IMR-90 (cell line): ENCODE measurements around the gene ZNF610. TPM values are rescaled to one million over a fixed set of nuclear protein-coding genes. Genes with fewer than 3 reads are reported as not detected.
A peak's percentile ranks its signal among the peaks of the same experiment; 100 is the strongest.

Experiments
- ATAC-seq: fragments of 200-7000 bp; cut with Tn5 transposase; 2 replicates; pipeline ENCODE4 v1.9.1; 2020; ENCODE audit warnings: low read depth, mild to moderate bottlenecking, moderate library complexity
- BruUV-seq: library from RNA; stranded (reverse); fragments of 400-500 nt; replicated peaks from 2 replicates; lab custom pipeline; 2021; lab: Mats Ljungman, UMichigan
- CTCF ChIA-PET: fragments of 300-600 bp; formaldehyde crosslinking; extraction: SDS; loops from one replicate; lab custom pipeline; 2021; ENCODE audit warnings: antibody characterized with exemption; lab: Yijun Ruan, JAX
- POLR2A ChIA-PET: fragments of 300-600 bp; sonication (Branson Sonifier 250); formaldehyde crosslinking; loops from one replicate; lab custom pipeline; 2022; ENCODE audit warnings: antibody characterized with exemption; ENCODE audit not compliant: unreplicated experiment; lab: Charles Lee
- DNase-seq: peaks from one replicate; pipeline ENCODE4 v3.0.0; 2013
- H2AFZ ChIP-seq: replicated peaks from 2 replicates; pipeline ENCODE3; 2013; ENCODE audit warnings: low read length, mild to moderate bottlenecking; ENCODE audit not compliant: poor library complexity
- H2AK5ac ChIP-seq: 2 replicates; pipeline ENCODE4 v1.6.1; 2013; ENCODE audit warnings: low read depth, low read length, inconsistent platforms
- H2AK9ac ChIP-seq: replicated peaks from 2 replicates; pipeline ENCODE3; 2013; ENCODE audit warnings: mild to moderate bottlenecking, low read depth, low read length, moderate library complexity; ENCODE audit not compliant: poor library complexity
- H2BK120ac ChIP-seq: 2 replicates; pipeline ENCODE4 v1.6.1; 2013; ENCODE audit warnings: low read depth, low read length, inconsistent platforms
- H2BK15ac ChIP-seq: 3 replicates; pipeline ENCODE4 v1.6.1; 2013; ENCODE audit warnings: low read depth, low read length, inconsistent platforms
- H2BK20ac ChIP-seq: 2 replicates; pipeline ENCODE4 v1.6.1; 2013; ENCODE audit warnings: low read depth, mild to moderate bottlenecking, inconsistent platforms, low read length, moderate library complexity
- H2BK5ac ChIP-seq: 2 replicates; pipeline ENCODE4 v1.6.1; 2013; ENCODE audit warnings: mild to moderate bottlenecking, low read depth, low read length, inconsistent platforms; ENCODE audit not compliant: poor library complexity, severe bottlenecking
- H3K14ac ChIP-seq: replicated peaks from 2 replicates; pipeline ENCODE4 v1.6.1; 2013; ENCODE audit warnings: low read depth, low read length, inconsistent platforms
- H3K18ac ChIP-seq: 2 replicates; pipeline ENCODE4 v1.6.1; 2013; ENCODE audit warnings: low read depth, low read length, control low read depth
- H3K23ac ChIP-seq: 2 replicates; pipeline ENCODE4 v1.6.1; 2013; ENCODE audit warnings: low read depth, low read length, inconsistent platforms
- H3K27ac ChIP-seq: 2 replicates; pipeline ENCODE4 v1.5.1; 2013; ENCODE audit warnings: mild to moderate bottlenecking, control low read depth, low read length; ENCODE audit not compliant: insufficient read depth
- H3K27me3 ChIP-seq: 2 replicates; pipeline ENCODE4 v1.6.1; 2013; ENCODE audit warnings: low read length; ENCODE audit not compliant: control insufficient read depth, insufficient read depth
- H3K36me3 ChIP-seq: 2 replicates; pipeline ENCODE4 v1.6.1; 2013; ENCODE audit warnings: low read length, mixed read lengths; ENCODE audit not compliant: control insufficient read depth, insufficient read depth
- H3K4ac ChIP-seq: 2 replicates; pipeline ENCODE4 v1.6.1; 2013; ENCODE audit warnings: low read depth, low read length, inconsistent platforms
- H3K4me1 ChIP-seq: 2 replicates; pipeline ENCODE4 v1.6.1; 2013; ENCODE audit warnings: low read length, mixed read lengths; ENCODE audit not compliant: control insufficient read depth, insufficient read depth
- H3K4me2 ChIP-seq: 2 replicates; pipeline ENCODE4 v1.6.1; 2013; ENCODE audit warnings: low read depth, mild to moderate bottlenecking, control low read depth, low read length, moderate library complexity
- H3K4me3 ChIP-seq: 2 replicates; pipeline ENCODE4 v1.5.1; 2013; ENCODE audit warnings: low read depth, mild to moderate bottlenecking, control low read depth, low read length, moderate library complexity; ENCODE audit not compliant: insufficient read depth
- H3K56ac ChIP-seq: 2 replicates; pipeline ENCODE4 v1.6.1; 2013; ENCODE audit warnings: low read length, inconsistent platforms; ENCODE audit not compliant: insufficient read depth; ENCODE audit errors: extremely low read depth
- H3K79me1 ChIP-seq, 2 experiments: 2 replicates each; pipeline ENCODE4 v1.6.1; 2013; ENCODE audit warnings: low read length in 2 of 2, inconsistent platforms in 1 of 2, low read depth in 1 of 2
- H3K9ac ChIP-seq: 2 replicates; pipeline ENCODE4 v1.6.1; 2013; ENCODE audit warnings: low read depth, low read length, control low read depth
- H3K9me1 ChIP-seq: 2 replicates; pipeline ENCODE4 v1.6.1; 2013; ENCODE audit warnings: low read length, inconsistent platforms; ENCODE audit not compliant: insufficient read depth
- H3K9me3 ChIP-seq: 2 replicates; pipeline ENCODE4 v1.6.1; 2013; ENCODE audit warnings: low read length; ENCODE audit not compliant: control insufficient read depth, insufficient read depth
- H4K20me1 ChIP-seq: 2 replicates; pipeline ENCODE4 v1.6.1; 2013; ENCODE audit warnings: low read length, inconsistent platforms; ENCODE audit not compliant: insufficient read depth
- H4K5ac ChIP-seq: 2 replicates; pipeline ENCODE4 v1.6.1; 2013; ENCODE audit warnings: mild to moderate bottlenecking, low read depth, low read length, control low read depth
- H4K8ac ChIP-seq, 2 experiments: 2 replicates each; pipeline ENCODE4 v1.6.1; 2013; ENCODE audit warnings: low read depth in 2 of 2, low read length in 2 of 2, control low read depth in 1 of 2, inconsistent platforms in 1 of 2
- H4K91ac ChIP-seq: 2 replicates; pipeline ENCODE4 v1.6.1; 2013; ENCODE audit warnings: low read depth, low read length, inconsistent platforms; ENCODE audit not compliant: insufficient read depth
- CTCF ChIP-seq: conservative IDR thresholded peaks from 2 replicates; pipeline ENCODE4 v1.5.1; 2012; ENCODE audit warnings: mild to moderate bottlenecking, low read depth, low read length, improper control_type of control experiment
- ELK1 ChIP-seq: fragments of 150-350 bp; IDR thresholded peaks from 2 replicates; pipeline ENCODE4 v1.6.1; 2016; ENCODE audit warnings: low read depth, mild to moderate bottlenecking, low read length, moderate library complexity, borderline replicate concordance
- FOS ChIP-seq: fragments of 150-350 bp; IDR thresholded peaks from 2 replicates; pipeline ENCODE4 v1.6.1; 2016; ENCODE audit warnings: low read depth, low read length
- MAZ ChIP-seq: IDR thresholded peaks from 2 replicates; pipeline ENCODE4 v1.6.1; 2012; ENCODE audit warnings: low read depth, mild to moderate bottlenecking, low read length, improper control_type of control experiment, moderate library complexity, borderline replicate concordance
- RAD21 ChIP-seq: IDR thresholded peaks from 2 replicates; pipeline ENCODE4 v1.6.1; 2012; ENCODE audit warnings: low read length, improper control_type of control experiment
- RCOR1 ChIP-seq: IDR thresholded peaks from 2 replicates; pipeline ENCODE4 v1.6.1; 2012; ENCODE audit warnings: mild to moderate bottlenecking, low read length, improper control_type of control experiment; ENCODE audit not compliant: insufficient replicate concordance
- RFX5 ChIP-seq: IDR thresholded peaks from 2 replicates; pipeline ENCODE4 v1.8.0; 2012; ENCODE audit warnings: low read depth, mild to moderate bottlenecking, low read length, moderate library complexity
- WGBS, 2 experiments: methylation state at CpG; one replicate each; pipeline versions ENCODE4 v1.1.5 to v1.1.7; 2013; ENCODE audit warnings: missing lambda C conversion rate in 2 of 2; ENCODE audit not compliant: insufficient read length in 1 of 2; ENCODE audit errors: extremely low coverage in 2 of 2; 5-methylcytosine and 5-hydroxymethylcytosine counted together
- dilution Hi-C: fragments of 300-500 bp; cut with HindIII; formaldehyde crosslinking; loops from one replicate; pipeline ENCODE4 v1.14.3; 2018; ENCODE audit warnings: low sequenced_read_pairs; ENCODE audit not compliant: unreplicated experiment
- in situ Hi-C: fragments of 300-500 bp; cut with MboI; formaldehyde crosslinking; loops from 3 replicates; pipeline ENCODE4 v1.14.3; 2019; ENCODE audit warnings: low sequenced_read_pairs, inconsistent platforms, mixed read lengths
- intact Hi-C: fragments of 100-400 bp; cut with micrococcal nuclease; formaldehyde crosslinking; loops from 2 replicates; pipeline ENCODE4 v1.10.0; 2022
- polyA plus RNA-seq, 3 experiments: library from polyadenylated mRNA; depleted of rRNA; stranded (reverse); fragments of >200 nt; gene quantifications; 2 replicates each; pipeline ENCODE4 v1.2.3, GENCODE V29; 2012; ENCODE audit warnings: low replicate concordance in 1 of 3
- total RNA-seq: library from RNA; depleted of rRNA; stranded (reverse); fragments of >200 nt; gene quantifications from 2 replicates; pipeline ENCODE4 v1.2.3, GENCODE V29; 2012

Gene ZNF610
- total and polyA plus RNA-seq, 2 of the 4 experiments (the other 2 are of a cell fraction) = 1.6 to 3.6 TPM

GRCh38 chr19:52297601-52298364 is 38.3 kb upstream of the ZNF610 start:
- peak overlapping the region; percentile 79; the same call in 1 of the 2 replicates for H3K18ac ChIP-seq
- WGBS, 2 experiments = 12% methylated on average over 8 of the region's 18 CpGs; no CpG with 5 or more reads in 1 of the 2 experiments
- peak overlapping the region; percentile 92 for H2AFZ ChIP-seq
- H3K4ac ChIP-seq = peak overlapping the region; percentile 67
- no TSS peak for BruUV-seq
- H3K27ac ChIP-seq = peak overlapping the region; percentile 95
- peak overlapping the region; percentile 69 for H2BK5ac ChIP-seq
- H4K8ac ChIP-seq = peak overlapping the region; percentile 11 to 95
- H3K4me1 ChIP-seq = peaks cover 2% of the 10 kb centered on the region; the same call in 1 of the 2 replicates
- peak; percentile 11 for DNase-seq
- ChIA-PET POLR2A (no interaction called here), CTCF (no interaction called here)
- H3K36me3 ChIP-seq = peaks cover 20% of the 10 kb centered on the region
- peak overlapping the region; percentile 12; the same call in 1 of the 2 replicates for H2AK5ac ChIP-seq
- TF ChIP-seq ELK1 = no peak
- no peak for TF ChIP-seq FOS
- TF ChIP-seq MAZ = no peak
- TF ChIP-seq RCOR1 = no peak
- no peak for TF ChIP-seq RAD21
- no peak for TF ChIP-seq CTCF
- TF ChIP-seq RFX5 = no peak
- H3K9me1 ChIP-seq = no peaks in the 10 kb centered on the region
- peak overlapping the region; percentile 88 for H3K4me2 ChIP-seq
- in situ Hi-C loops (no loop called here), intact Hi-C loops (no loop called here), dilution Hi-C loops (no loop called here)
- H3K4me3 ChIP-seq = peak overlapping the region; percentile 99
- peaks cover 4% of the 10 kb centered on the region; the same call in 1 of the 2 replicates for H3K9me3 ChIP-seq
- H3K23ac ChIP-seq = peak overlapping the region; percentile 32; the same call in 1 of the 2 replicates
- H2BK15ac ChIP-seq = no peak overlapping the region
- no peak overlapping the region for H2BK20ac ChIP-seq
- no peak overlapping the region for H4K91ac ChIP-seq
- H3K79me1 ChIP-seq = peaks cover 10 to 16% of the 10 kb centered on the region in 2 experiments
- ATAC-seq = 0 out of 2 replicates have a peak, but pooled peaks have one; percentile 1
- peak overlapping the region; percentile 94 for H3K9ac ChIP-seq
- no peak overlapping the region for H2BK120ac ChIP-seq
- peak overlapping the region; percentile 32 for H3K56ac ChIP-seq
- peak overlapping the region; percentile 84 for H2AK9ac ChIP-seq
- no peaks in the 10 kb centered on the region for H3K27me3 ChIP-seq
- H4K20me1 ChIP-seq = no peaks in the 10 kb centered on the region
- H4K5ac ChIP-seq = peak overlapping the region; percentile 96; the same call in 1 of the 2 replicates
- H3K14ac ChIP-seq = peak overlapping the region; percentile 53
